HEK293T (cell line): Measurements from ENCODE around the gene FER.

ENCODE experiments used
- CTCF ChIA-PET: fragments of 350-600 bp; formaldehyde crosslinking; extraction: SDS; loops from one replicate; lab custom pipeline; 2021; ENCODE audit warnings: antibody characterized with exemption, inconsistent platforms; lab: Yijun Ruan, JAX
- POLR2A ChIA-PET: fragments of 350-600 bp; formaldehyde crosslinking; extraction: SDS; loops from one replicate; lab custom pipeline; 2020; ENCODE audit warnings: antibody characterized with exemption, inconsistent platforms; lab: Yijun Ruan, JAX
- DNase-seq: peaks from one replicate; pipeline ENCODE4 v3.0.0; 2012; ENCODE audit warnings: mixed read lengths; ENCODE audit errors: extremely low spot score
- ARNT ChIP-seq: fragments of 450-650 bp; IDR thresholded peaks from 2 replicates; pipeline ENCODE4 v1.6.1; 2017; ENCODE audit warnings: mild to moderate bottlenecking
- BHLHE40 ChIP-seq: fragments of 450-650 bp; IDR thresholded peaks from 2 replicates; pipeline ENCODE4 v1.6.1; 2016; ENCODE audit warnings: mild to moderate bottlenecking, moderate library complexity, borderline replicate concordance
- CTBP1 ChIP-seq: fragments of 450-650 bp; IDR thresholded peaks from 2 replicates; pipeline ENCODE4 v1.6.1; 2016; ENCODE audit warnings: borderline replicate concordance
- ELF4 ChIP-seq: fragments of 450-650 bp; IDR thresholded peaks from 2 replicates; pipeline ENCODE4 v1.6.1; 2017; ENCODE audit warnings: antibody characterized with exemption
- FOXA1 ChIP-seq: fragments of 450-650 bp; IDR thresholded peaks from 2 replicates; pipeline ENCODE4 v1.6.1; 2016; ENCODE audit warnings: mild to moderate bottlenecking
- FOXK2 ChIP-seq: fragments of 450-650 bp; IDR thresholded peaks from 2 replicates; pipeline ENCODE4 v1.6.1; 2016; ENCODE audit warnings: mild to moderate bottlenecking
- FOXM1 ChIP-seq: fragments of 450-650 bp; IDR thresholded peaks from 2 replicates; pipeline ENCODE4 v1.6.1; 2017; ENCODE audit warnings: mild to moderate bottlenecking, borderline replicate concordance
- HDGF ChIP-seq: fragments of 450-650 bp; IDR thresholded peaks from 2 replicates; pipeline ENCODE4 v1.6.1; 2017; ENCODE audit warnings: antibody characterized with exemption, borderline replicate concordance
- L3MBTL2 ChIP-seq: fragments of 450-650 bp; conservative IDR thresholded peaks from 2 replicates; pipeline ENCODE4 v1.6.1; 2016; ENCODE audit warnings: mild to moderate bottlenecking
- LEF1 ChIP-seq: fragments of 450-650 bp; IDR thresholded peaks from 2 replicates; pipeline ENCODE4 v1.6.1; 2017; ENCODE audit warnings: mild to moderate bottlenecking, borderline replicate concordance
- NFRKB ChIP-seq: fragments of 450-650 bp; IDR thresholded peaks from 2 replicates; pipeline ENCODE4 v1.6.1; 2016; ENCODE audit warnings: mild to moderate bottlenecking, moderate library complexity
- PKNOX1 ChIP-seq: fragments of 450-650 bp; IDR thresholded peaks from 2 replicates; pipeline ENCODE4 v1.6.1; 2016
- SP1 ChIP-seq: fragments of 450-650 bp; IDR thresholded peaks from 2 replicates; pipeline ENCODE4 v1.6.1; 2017
- SUZ12 ChIP-seq: fragments of 450-650 bp; IDR thresholded peaks from 2 replicates; pipeline ENCODE4 v1.6.1; 2016; ENCODE audit warnings: mild to moderate bottlenecking
- TARDBP ChIP-seq: fragments of 450-650 bp; IDR thresholded peaks from 2 replicates; pipeline ENCODE4 v1.6.1; 2016
- ZNF384 ChIP-seq: fragments of 450-650 bp; IDR thresholded peaks from 2 replicates; pipeline ENCODE4 v1.6.1; 2016

FER gene

GRCh38 chr5:108715408-108715807 lies 32.3 kb upstream of the FER start:
- DNase-seq, result no peak
- CTCF ChIA-PET, result no interaction called here
- POLR2A ChIA-PET, result no interaction called here
- TF ChIP-seq SP1, result no peak
- TF ChIP-seq NFRKB, result no peak
- no peak for TF ChIP-seq SUZ12

- no peak for DNase-seq
- ChIA-PET CTCF (no interaction called here), POLR2A (no interaction called here)
- TF ChIP-seq HDGF, result no peak
- TF ChIP-seq FOXM1, result no peak
- no peak for TF ChIP-seq PKNOX1
- no peak for TF ChIP-seq TARDBP
- TF ChIP-seq SP1, result no peak
- no peak for TF ChIP-seq CTBP1
- no peak for TF ChIP-seq FOXK2
- no peak for TF ChIP-seq BHLHE40
- no peak for TF ChIP-seq ARNT
- TF ChIP-seq ZNF384, result no peak
- no peak for TF ChIP-seq FOXA1
- no peak for TF ChIP-seq LEF1
- no peak for TF ChIP-seq L3MBTL2
- no peak for TF ChIP-seq NFRKB
- no peak for TF ChIP-seq ELF4
- TF ChIP-seq SUZ12, result no peak
These were observed 27.3 kb upstream of the FER start for GRCh38 chr5:108720391-108720790.

- DNase-seq, result no peak
- TF ChIP-seq LEF1 (no peak), FOXM1 (no peak), SP1 (no peak), TARDBP (no peak)
- ChIA-PET POLR2A (interaction anchor here (0.7 to 3.3 kb wide), 9 partner anchors 9 to 84 kb away, joined by 3 to 50 read pairs (median 10); partner anchors contain the start of gene FER), CTCF (no interaction called here)
These were observed 21.1 kb upstream of the FER start for GRCh38 chr5:108726446-108727235.

- POLR2A ChIA-PET, result interaction anchor here (0.7 to 3.3 kb wide), 24 partner anchors 9 to 755 kb away, joined by 3 to 50 read pairs (median 4); partner anchors contain the start of genes FER and PJA2
- CTCF ChIA-PET, result interaction anchor here (0.9 to 1.2 kb wide), 2 partner anchors 22 to 90 kb away, joined by 3 read pairs; no protein-coding TSS in a partner anchor
- TF ChIP-seq LEF1 (no peak), CTBP1 (no peak), BHLHE40 (no peak), FOXA1 (no peak), FOXM1 (no peak), TARDBP (no peak), PKNOX1 (no peak), SP1 (no peak), ARNT (no peak), L3MBTL2 (no peak), NFRKB (no peak), FOXK2 (no peak)
- DNase-seq, result no peak
These were observed 20.5 kb upstream of the FER start for GRCh38 chr5:108727236-108727650.

- peak; percentile 89 for DNase-seq
- ChIA-PET POLR2A (interaction anchor here (0.7 to 3.3 kb wide), 33 partner anchors 9 to 968 kb away, joined by 3 to 50 read pairs (median 4); partner anchors contain the start of genes FER and PJA2), CTCF (interaction anchor here (0.6 to 1.2 kb wide), 5 partner anchors 21 to 182 kb away, joined by 3 to 4 read pairs (median 3); no protein-coding TSS in a partner anchor)
- TF ChIP-seq ELF4 (no peak), PKNOX1 (no peak), LEF1 (no peak), FOXA1 (no peak), NFRKB (no peak), L3MBTL2 (peak; percentile 91)
These were observed 19.8 kb upstream of the FER start for GRCh38 chr5:108727651-108728565.
